A204.1 (cell line): ENCODE measurements around the gene ELANE.
"Not testable (repeated sequence)": the region's sequence is repeated elsewhere in the genome, so short reads cannot be mapped to it uniquely, and the experiment has no call there.

Source experiments
- FAIRE-seq: peaks from 2 replicates; lab custom pipeline; 2012; peaks lifted over from hg19 to GRCh38; lab: Jason Lieb, UNC

Gene ELANE

DNA sequence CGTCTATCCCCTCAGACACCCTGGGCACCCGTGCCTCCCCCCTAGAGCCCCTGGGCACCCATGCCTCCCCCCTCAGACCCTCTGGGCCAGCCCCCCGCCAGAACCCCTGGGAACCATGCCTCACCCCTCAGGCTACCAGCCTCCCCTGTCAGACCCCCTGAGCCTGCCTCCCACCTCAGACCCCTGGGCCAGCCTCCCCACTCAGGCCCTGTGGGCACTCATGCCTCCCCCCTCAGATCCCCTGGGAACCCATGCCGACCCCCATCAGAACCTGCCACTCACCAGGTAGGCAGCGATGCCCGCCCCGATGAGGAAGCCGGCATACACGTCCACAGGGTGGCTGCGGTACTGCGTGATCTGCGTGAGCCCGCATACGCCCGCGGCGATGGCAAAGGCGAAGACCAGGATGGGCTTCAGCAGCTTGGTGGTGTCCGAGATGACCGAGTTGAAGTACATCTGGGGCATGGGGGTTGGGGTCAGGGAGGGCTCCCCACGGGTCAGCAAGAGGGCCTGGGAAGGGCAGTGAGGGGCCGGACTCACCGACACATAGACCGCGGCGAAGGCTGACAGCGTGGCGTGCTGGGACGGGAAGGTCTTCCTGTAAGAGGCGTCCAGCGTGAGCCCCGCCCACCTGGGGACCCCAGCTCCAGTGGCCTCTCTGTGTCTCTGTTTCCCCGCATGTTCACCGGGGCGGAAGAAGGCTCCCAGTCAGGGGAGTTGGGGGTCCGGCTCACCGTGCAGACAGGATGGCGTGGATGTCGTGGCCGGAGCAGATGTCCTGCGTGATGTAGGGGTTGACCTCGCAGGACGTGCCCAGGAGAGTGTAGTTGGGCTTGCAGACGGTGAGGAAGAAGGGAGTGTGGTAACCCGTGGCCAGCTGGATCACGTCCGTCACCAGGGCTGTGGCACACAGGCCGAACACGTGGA, 37.7 kb upstream of the ELANE start:
- no peak for FAIRE-seq

DNA sequence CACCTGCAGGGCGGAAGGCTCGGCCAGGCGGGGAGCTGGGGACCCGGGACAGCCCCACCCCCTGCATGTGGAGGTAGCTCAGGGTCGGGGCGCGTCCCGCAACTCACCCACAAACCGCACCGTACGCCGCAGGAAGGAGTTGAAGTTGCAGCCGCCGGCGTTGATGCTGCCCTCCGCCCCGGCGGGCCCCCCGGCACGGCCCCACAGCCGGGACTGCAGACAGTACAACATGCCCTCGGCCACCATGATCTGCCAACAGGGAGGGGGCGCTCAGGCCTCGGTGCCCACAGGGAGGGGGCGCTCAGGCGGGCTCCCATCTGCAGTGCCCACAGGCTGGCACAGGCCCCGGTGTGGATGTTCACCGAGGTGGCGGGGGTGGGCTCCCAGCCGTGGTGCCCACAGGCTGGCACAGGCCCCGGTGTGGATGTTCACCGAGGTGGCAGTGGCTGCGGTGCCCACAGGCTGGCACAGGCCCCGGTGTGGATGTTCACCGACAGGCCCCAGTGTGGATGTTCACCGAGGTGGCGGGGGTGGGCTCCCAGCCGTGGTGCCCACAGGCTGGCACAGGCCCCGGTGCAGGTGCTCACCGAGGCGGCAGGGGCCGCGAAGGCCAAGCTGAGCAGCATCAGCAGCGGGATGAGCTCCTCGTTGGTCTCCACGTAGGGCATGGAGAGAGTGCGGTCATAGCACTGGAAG, 36.9 kb upstream of the ELANE start:
- FAIRE-seq = no peak

DNA sequence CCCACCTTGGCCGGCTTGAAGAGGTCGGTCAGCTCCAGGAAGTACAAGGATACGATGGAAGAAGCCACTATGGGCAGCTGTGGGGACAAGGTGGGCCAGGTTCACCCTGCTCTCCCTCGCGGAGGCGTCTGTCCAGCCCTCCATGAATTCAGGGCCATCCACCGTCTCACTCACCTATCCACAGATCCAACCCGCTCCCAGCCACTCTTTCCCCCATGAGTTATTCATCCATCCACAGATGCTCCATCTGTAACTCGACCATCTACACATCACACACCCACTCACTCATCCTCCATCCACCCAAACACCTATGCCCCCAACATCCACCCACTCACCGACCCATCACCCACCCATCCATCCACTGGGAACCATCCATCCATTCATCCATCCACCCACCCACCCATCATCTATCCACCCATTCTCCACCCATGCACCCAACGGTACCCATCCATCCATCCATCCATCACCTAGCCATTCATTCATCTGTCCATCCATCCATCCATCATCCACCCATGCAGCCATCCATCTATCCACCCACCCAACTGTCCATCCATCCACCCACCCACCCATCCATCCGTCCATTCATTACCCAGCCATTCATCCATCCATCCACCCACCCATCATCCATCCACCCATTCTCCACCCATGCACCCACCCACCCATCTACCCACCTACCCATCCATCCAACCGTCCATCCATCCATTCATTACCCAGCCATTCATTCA, 36.2 kb upstream of the ELANE start:
- FAIRE-seq = no peak

DNA sequence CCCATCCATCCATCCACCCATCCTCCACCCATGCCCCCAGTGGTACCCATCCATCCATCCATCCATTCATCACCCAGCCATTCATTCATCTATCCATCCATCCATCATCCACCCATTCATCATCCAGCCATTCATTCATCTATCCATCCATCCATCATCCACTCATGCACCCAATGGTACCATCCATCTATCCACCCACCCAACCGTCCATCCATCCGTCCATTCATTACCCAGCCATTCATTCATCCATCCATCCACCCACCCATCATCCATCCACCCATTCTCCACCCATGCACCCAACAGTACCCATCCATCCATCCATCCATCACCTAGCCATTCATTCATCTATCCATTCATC, 35.6 kb upstream of the ELANE start:
- FAIRE-seq = no peak

DNA sequence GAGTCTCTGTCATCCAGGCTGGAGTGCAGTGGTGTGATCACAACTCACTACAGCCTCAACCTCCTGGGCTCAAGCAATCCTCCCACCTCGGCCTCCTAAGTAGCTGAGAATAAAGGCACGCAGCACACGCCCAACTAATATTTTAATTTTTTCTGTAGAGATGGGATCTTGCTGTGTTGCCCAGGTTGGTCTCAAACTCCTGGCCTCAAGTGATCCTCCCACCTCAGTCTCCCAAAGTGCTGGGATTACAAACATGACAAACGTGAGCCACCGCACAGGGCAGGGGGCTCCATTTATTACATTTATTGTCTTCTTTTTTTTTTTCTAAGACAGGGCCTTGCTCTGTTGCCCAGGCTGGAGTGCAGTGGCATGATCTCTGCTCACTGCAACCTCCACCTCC, 31.9 kb upstream of the ELANE start:
- FAIRE-seq = not testable (repeated sequence)

DNA sequence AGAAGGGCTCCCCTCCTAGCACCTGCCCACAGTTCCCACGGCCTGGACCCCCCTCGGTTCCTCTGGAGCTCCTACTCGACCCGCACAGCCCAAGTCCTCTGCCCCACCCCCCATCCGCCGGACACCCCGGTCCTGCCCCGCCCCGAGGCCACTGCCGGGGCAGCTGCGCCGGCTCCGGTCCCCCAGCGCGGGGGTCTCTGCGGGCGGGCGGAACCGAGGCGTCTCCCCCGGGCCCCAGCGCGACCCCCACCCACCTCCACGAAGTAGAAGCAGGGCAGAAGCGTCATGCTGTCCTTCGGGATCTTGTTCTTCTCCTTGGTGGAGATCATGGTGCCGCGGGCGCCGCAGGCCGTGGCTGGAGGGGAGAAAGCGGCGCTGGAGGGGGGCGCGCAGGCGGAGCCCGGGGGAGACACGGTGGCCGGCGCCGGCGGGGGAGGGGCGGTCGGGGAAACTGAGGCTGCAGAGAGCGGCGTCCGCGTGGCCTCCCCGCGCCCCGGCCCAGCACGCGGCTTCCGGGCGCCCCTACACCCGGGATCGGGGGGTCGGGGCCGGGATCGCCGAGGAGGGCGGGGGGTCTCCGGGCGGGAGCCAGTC, 30.8 kb upstream of the ELANE start:
- FAIRE-seq = no peak

DNA sequence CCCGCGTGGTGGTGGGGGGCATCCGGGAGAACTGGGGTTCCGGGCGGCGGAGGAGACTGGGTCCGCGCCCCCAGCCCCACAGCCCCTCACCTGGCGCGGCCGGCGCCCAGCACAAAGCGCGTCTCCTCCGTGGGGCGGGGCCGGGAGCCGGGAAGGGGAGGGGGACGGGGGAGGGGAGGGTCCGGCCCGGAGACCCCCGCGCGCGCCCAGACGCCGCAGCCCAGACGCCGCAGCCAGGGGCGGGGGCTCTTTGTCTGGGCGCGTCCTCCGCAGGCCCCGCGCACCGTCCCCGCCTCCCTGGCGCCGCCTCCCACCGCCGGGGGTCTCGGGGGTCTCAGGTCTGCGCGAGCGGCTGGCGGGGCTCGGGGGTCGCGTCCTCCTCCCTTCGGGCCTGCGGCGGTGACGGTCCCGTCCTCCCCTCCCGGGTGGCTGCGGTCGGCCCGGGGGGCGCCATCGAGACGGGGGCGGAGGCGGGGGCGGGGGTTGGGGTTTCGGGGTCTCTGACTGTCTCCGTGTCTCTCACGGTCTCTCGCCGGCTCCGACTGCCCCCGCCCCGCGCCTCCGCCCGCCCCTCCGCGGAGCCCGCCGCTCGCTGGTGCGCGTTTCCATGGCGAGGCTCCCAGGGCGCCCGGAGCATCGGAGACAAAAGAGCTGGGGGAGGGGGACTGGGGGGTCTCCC, 30.1 kb upstream of the ELANE start, which contains the start of gene PLPPR3:
PLPPR3 (minus strand) TSS at position 131 of the 679 bp plus-strand sequence. CDS start 396 bp downstream, outside the sequence.
- no peak for FAIRE-seq

DNA sequence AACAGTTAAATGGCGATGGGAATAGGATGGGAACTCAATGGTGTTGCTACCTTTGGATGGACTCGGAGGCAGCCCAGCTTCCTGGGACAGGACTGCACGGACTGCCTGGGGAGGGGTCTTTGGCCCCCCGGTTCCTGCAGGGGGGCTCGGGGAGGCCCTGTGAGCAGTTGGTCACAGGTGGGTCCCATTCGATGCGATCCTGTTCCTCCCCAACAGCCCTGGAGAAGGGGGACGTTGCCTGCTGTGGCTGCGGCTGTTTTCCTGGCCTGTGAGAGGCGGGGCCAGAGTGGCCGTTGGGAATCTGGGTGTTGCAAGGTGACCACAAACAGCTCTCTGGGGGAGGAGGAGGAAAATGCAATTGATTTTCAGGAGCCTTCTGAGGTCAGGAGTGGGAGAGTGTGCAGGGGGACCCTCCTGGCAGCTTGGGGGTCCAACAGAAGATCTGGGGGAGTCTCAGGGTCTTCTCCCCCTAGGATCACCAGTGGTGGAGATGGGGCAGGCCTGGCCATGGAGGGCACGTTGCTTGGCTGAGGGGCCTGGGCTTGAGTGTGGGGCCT, 28.5 kb upstream of the ELANE start:
- FAIRE-seq = no peak

DNA sequence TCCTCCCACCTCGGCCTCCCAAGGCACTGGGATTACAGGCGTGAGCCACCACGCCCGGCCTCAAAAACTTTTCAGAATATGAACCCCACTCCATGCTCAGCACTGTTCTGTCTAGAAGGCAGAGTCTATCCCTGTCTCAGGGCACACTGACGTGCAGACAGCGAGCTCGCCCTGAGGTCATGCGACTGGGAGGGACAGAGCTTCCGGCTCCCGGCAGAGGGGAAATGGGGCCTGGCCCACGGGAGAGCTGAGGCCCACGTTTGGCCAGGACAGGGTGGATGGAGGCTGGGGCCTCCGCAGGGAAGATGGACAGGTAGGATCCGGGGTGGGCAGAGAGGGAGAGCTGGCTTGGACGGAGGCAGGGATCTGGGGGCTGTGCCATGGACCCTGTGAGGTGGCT, 27.2 kb upstream of the ELANE start:
- FAIRE-seq = no peak

DNA sequence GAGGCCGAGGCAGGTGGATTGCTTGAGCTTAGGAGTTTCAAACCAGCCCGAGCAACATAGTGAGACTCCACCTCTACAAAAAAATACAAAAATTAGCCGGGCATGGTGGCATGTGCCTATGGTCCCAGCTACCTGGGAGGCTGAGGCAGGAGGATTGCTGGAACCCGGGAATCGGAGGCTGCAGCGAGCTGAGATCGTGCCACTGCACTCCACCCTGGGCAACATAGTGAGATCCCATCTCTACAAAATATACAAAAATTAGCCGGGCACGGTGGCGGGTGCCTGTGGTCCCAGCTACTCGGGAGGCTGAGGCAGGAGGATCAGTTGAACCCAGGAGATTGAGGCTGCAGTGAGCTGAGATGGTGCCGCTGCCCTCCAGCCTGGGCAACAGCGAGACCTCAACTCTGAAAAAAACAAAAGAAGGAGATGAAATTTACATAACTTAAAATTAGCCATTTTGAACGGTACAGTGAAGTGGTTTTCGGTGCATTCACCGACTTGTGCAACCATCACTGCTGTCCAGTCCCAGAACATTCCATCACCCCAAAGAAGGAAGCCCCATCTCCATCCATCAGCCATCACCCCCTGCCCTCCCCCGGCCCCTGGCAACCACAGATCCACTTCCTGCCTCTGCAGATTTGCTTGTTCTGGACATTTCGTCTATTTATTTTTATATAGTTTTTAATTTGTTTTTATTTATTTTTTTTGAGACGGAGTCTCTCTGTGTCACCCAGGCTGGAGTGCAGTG, 26.0 kb upstream of the ELANE start:
- no peak for FAIRE-seq

DNA sequence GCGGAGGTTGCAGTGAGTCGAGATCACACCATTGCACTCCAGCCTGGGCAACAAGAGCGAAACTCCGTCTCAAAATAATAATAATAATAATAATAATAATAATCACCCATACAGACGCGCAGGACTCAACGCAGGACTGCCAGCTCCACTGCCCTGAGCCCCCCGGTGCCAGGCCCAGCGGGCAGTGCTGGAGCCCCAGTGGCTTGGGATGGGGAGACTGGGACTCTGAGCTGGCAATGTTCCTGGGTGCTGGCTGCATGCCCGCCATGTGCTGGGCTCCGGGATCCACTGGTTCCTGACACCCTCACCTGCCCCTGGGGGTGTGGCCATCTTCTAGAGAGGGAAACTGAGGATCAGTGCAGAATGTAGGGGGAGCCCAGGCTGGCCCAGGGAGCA, 24.8 kb upstream of the ELANE start:
- no peak for FAIRE-seq

DNA sequence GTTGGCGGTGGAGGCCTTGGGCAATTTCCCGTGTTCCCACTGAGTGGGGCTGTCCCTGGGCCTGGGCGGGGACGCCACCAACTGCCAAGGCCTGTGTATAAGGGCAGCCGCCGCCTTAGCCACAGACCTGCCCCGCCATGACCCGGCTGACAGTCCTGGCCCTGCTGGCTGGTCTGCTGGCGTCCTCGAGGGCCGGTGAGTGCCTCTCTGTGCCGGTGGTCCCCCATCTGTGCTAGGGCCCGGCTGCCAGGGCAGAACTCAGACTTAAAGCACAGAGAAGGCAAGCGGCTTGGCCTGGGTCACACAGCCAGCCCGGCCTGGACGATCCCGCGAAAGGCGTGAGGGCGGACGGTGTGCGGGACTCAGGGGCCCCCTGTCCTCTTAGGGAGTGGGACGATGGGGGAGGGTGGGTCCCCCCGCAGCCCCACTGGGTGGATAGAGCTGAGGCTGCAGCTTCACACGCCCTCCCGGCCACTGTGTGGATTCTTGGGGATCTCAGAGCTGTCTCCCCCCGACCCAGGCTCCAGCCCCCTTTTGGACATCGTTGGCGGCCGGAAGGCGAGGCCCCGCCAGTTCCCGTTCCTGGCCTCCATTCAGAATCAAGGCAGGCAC, 24.3 kb upstream of the ELANE start, which contains the start of gene AZU1:
AZU1 (plus strand) TSS at position 128 of the 612 bp plus-strand sequence; CDS start at position 138, 10 bp downstream.
- FAIRE-seq = no peak

DNA sequence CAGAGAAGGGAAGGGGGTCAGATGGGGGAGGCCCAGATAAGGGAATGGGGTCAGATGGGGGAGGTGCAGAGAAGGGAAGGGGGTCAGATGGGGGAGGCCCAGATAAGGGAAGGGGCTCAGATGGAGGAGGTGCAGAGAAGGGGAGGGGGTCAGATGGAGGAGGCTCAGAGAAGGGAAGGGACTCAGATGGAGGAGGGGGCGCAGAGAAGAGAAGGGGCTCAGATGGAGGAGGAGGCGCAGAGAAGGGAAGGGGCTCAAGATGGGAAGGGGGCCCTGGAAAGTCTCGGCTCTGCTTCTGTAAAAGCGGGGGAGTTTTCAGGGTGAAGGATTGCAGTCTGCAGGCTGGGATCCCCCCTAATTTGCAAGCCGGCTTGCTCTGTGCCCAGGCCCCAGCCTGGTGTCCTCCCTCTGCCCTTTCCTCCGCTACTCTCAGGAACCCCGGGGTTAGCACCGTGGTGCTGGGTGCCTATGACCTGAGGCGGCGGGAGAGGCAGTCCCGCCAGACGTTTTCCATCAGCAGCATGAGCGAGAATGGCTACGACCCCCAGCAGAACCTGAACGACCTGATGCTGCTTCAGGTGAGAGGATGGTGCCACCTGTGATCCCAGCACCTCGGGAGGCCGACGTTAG, 22.9 kb upstream of the ELANE start:
- FAIRE-seq = no peak

DNA sequence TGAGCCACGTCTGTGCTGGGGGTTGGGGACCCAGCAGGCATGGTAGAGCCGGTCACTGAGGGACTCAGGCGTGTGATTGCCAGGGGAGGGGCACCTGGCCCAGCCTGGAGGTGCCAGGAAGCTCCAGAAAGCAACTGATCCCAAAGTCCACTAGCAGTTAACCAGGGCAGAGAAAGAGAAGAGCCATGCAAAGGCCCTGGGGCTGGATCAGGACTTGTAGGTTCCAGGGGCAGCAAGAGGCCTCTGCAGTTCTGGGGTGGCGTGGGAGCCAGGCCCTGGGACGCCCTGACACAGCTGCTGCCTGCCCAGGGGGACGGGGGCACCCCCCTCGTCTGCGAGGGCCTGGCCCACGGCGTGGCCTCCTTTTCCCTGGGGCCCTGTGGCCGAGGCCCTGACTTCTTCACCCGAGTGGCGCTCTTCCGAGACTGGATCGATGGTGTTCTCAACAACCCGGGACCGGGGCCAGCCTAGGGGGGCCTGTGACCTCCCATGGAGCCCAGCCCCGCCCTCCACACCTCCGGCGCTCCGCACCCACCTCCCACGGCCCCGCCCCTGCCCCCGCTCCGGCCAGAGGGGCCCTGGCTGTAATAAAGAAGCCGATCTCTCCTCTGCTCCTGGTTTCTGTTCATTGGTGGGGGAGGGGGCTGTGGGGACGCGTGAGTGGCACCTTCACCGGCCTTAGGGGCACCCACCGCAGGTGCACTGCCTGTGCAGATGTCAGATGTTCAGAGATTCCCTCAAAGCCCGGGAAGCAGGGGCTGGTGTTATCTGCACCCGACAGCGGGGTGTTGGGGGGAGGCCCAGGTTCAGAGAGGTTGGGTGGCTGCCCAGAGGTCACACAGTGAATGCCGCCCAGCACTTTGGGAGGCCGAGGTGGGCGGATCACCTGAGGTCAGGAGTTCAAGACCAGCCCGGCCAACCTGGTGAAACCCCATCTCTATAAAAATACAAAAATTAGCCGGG, 20.4 kb upstream of the ELANE start:
- no peak for FAIRE-seq

DNA sequence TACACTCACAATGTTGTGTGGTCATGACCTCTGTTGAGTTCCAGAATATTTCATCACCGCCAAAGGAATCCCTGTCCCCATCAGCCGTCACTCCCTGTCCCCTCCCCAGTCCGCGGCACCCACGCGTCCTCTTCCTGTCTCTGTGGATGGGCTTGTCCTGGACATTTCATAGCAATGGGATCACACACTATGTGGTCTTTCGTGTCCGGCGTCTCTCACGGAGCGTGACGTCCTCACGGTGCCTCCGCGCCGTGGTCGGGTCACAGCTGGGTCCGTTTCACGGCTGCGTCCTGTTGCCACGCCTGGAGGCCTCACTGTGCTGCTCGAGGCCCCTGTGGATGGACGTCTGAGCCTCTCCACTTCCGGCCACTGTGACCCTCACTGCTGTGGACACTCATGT, 17.9 kb upstream of the ELANE start:
- FAIRE-seq = no peak

DNA sequence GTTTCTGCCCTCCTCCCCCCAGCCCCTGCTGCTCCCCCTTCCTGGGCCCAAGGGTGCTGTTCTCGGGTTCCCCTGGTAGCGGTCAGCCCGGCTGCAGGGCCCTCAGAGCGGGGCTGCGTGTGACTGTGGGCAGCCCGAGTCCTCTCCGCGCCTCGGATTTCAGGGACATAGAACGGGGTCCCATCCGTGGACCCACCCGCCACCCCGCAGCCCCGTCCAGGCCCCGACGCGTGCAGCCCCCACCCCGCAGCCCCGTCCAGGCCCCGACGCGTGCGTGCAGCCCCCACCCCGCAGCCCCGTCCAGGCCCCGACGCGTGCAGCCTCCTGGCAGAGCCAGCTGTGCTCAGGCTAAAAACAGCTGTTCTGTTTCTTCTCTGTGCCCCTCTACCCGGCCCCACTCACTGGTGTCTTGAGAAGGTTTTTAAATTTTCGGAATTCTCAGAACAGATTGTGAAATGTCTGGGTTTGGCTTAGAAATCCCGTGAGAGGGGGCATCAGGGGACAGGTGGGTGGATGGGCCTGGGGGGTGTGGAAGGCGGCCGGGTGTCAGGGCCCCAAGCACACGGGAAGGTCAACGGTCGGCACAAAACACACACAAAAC, 16.8 kb upstream of the ELANE start:
- no peak for FAIRE-seq

DNA sequence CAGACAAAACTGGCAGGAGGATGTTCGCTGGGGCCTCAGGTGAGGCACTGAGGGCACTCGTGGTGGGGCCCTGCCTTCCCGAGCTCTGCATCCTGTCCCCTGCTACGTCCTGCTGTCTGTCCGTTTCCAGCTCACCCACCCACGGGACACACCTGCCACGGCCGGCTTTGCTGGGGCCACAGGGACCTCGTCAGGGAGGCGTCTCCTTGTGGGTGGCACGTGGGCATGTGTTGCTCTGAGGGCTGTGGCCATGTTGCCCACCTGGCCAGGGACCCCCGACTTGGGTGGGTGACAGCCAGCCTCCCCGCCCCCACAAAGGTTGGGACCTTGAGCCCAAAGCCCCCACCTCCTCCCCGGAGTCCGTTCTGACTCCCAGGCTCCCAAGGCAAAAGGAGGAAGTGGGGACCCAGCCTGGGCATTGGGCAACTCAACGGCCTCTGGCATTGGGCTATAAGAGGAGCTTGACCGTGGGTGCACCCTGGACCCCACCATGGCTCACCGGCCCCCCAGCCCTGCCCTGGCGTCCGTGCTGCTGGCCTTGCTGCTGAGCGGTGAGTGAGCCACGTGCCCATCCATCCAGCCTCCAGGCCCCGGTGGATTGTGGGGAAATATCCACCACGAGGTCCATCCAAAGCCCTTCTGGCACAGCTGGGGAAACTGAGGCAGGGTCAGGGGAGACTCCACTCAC, 11.4 kb upstream of the ELANE start, which contains the start of gene PRTN3:
PRTN3 (plus strand) TSS at position 481 of the 688 bp plus-strand sequence; CDS start at position 491, 10 bp downstream.
- FAIRE-seq = no peak
